Caco-2 (cell line): ENCODE data around the gene CNIH3. TPM values are rescaled to one million over a fixed set of nuclear protein-coding genes. Genes with fewer than 3 reads are reported as not detected.

Experiments used
- BruUV-seq: library from RNA; stranded (reverse); fragments of 400-500 nt; replicated peaks from 2 replicates; lab custom pipeline; 2021; lab: Mats Ljungman, UMichigan
- CTCF ChIA-PET: fragments of 300-600 bp; sonication (Branson Sonifier 250); formaldehyde crosslinking; loops from one replicate; lab custom pipeline; 2022; ENCODE audit warnings: antibody characterized with exemption; lab: Charles Lee
- POLR2A ChIA-PET: fragments of 300-600 bp; sonication (Branson Sonifier 250); formaldehyde crosslinking; loops from one replicate; lab custom pipeline; 2022; ENCODE audit warnings: antibody characterized with exemption; lab: Charles Lee
- DNase-seq, 2 experiments: peaks; one replicate each; pipeline versions ENCODE4 v3.0.0 to v3.0.0-alpha.2; 2020 to 2022
- H3K27me3 ChIP-seq: replicated peaks from 2 replicates; pipeline ENCODE4 v1.6.0; 2011; ENCODE audit warnings: low read length; ENCODE audit not compliant: control insufficient read depth, insufficient read depth
- H3K36me3 ChIP-seq: 2 replicates; pipeline ENCODE4 v1.5.1; 2011; ENCODE audit warnings: low read length; ENCODE audit not compliant: control insufficient read depth, insufficient read depth
- H3K4me1 ChIP-seq: fragments of 250-450 bp; sonication (Bioruptor Pico); 2 replicates; pipeline ENCODE4 v1.5.1; 2020; ENCODE audit warnings: mild to moderate bottlenecking
- H3K4me3 ChIP-seq: 2 replicates; pipeline ENCODE4 v1.5.1; 2011; ENCODE audit warnings: low read depth, mild to moderate bottlenecking, control low read depth, low read length
- H3K9me3 ChIP-seq: fragments of 250-450 bp; sonication (Bioruptor Pico); 2 replicates; pipeline ENCODE4 v1.5.1; 2020; ENCODE audit warnings: mild to moderate bottlenecking, moderate library complexity
- H3K27ac Mint-ChIP-seq: one replicate; pipeline ENCODE4 v1.8.0; 2022; ENCODE audit warnings: mixed read lengths; ENCODE audit not compliant: unreplicated experiment
- H3K27me3 Mint-ChIP-seq: one replicate; pipeline ENCODE4 v1.8.0; 2022; ENCODE audit warnings: mixed read lengths; ENCODE audit not compliant: insufficient read depth, unreplicated experiment
- H3K36me3 Mint-ChIP-seq: one replicate; pipeline ENCODE4 v1.8.0; 2022; ENCODE audit warnings: mild to moderate bottlenecking, mixed read lengths; ENCODE audit not compliant: insufficient read depth, unreplicated experiment
- H3K4me1 Mint-ChIP-seq: one replicate; pipeline ENCODE4 v1.8.0; 2022; ENCODE audit warnings: low read depth, mixed read lengths; ENCODE audit not compliant: unreplicated experiment
- H3K4me3 Mint-ChIP-seq: one replicate; pipeline ENCODE4 v1.8.0; 2022; ENCODE audit warnings: mild to moderate bottlenecking, moderate library complexity, mixed read lengths; ENCODE audit not compliant: unreplicated experiment
- H3K9me3 Mint-ChIP-seq: one replicate; pipeline ENCODE4 v1.8.0; 2022; ENCODE audit warnings: mixed read lengths; ENCODE audit not compliant: unreplicated experiment
- CTCF ChIP-seq, 2 experiments: fragments of 200-600 bp in 1 of 2; IDR thresholded peaks; 1 replicate in 1 of 2; 2 replicates in 1 of 2; pipeline versions ENCODE4 v1.5.1 to v1.8.0; 2011 to 2022; ENCODE audit warnings: antibody characterized with exemption in 1 of 2, control low read depth in 1 of 2, inconsistent platforms in 1 of 2, low read depth in 1 of 2, low read length in 1 of 2, mild to moderate bottlenecking in 1 of 2, moderate library complexity in 1 of 2; ENCODE audit not compliant: insufficient read depth in 1 of 2, severe bottlenecking in 1 of 2, unreplicated experiment in 1 of 2
- intact Hi-C: fragments of 100-400 bp; cut with micrococcal nuclease; formaldehyde crosslinking; loops from one replicate; pipeline ENCODE4 v1.10.0; 2022; ENCODE audit not compliant: unreplicated experiment
- total RNA-seq: library from RNA; stranded (reverse); gene quantifications from 2 replicates; pipeline ENCODE4 v1.2.3, GENCODE V29; 2022

Gene CNIH3
- total RNA-seq, 1 experiment from 2014 or later = 2.2 TPM

DNA sequence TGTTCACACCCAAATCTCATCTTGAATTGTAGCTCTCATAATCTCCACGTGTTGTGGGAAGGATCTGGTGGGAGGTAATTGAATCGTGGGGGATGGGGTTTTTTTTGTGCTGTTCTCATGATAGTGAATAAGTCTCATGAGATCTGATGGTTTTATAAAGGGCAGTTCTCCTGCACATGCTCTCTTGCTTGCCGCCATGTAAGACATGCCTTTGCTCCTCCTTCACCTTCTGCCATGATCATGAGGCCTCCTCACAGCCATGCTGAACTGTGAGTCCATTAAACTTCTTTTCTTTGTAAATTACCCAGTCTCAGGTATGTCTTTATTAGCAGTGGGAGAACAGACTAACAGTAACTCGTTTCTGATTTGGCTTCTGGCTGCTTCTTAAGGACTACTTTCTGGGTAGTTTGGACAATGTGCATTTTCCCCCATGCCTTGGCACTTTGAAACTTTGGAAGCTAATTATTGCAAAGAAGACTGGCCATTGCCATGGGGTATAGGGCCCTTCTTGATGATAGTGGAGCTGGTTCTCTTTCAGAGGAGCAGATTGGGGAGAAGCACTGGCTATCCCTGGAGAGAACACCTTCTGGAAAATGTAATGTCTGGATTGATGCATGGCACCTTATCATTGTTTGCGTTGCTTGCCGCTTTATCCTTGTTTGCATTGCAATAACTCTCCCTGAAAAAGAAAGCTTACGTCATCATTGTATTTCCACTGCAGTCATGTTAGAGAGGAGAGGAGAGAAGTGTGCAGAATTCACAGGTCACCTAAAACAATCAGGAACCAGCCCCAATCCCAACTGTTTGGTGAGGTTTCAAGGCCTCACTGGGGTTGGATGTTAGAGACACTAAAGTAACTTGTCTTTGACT lies 5.9 kb downstream of the CNIH3 start:
- POLR2A ChIA-PET = no interaction called here
- no peaks in the 10 kb centered on the region; the same call in none of the 2 replicates for H3K27me3 ChIP-seq
- BruUV-seq = no TSS peak
- H3K4me1 ChIP-seq = peaks cover 18% of the 10 kb centered on the region
- no peak for TF ChIP-seq CTCF (IDR thresholded peaks at IDR 0.05; ENCODE audit: insufficient read depth in 1 of 2, low read depth in 1 of 2, low read length in 1 of 2, severe bottlenecking in 1 of 2, unreplicated experiment in 1 of 2)
- no peak overlapping the region for H3K4me3 Mint-ChIP-seq
- CTCF ChIA-PET = interaction anchor here (1.4 kb wide), 1 partner anchor 301 kb away, joined by 4 read pairs; no protein-coding TSS in a partner anchor
- intact Hi-C loops = no loop called here
- H3K4me3 ChIP-seq = no peak overlapping the region
- H3K4me1 Mint-ChIP-seq = peaks cover 32% of the 10 kb centered on the region
- no peak overlapping the region for H3K27ac Mint-ChIP-seq
- H3K27me3 Mint-ChIP-seq = peaks cover 7% of the 10 kb centered on the region
- peak in 1 of 2 experiments; percentile 14 for DNase-seq
- H3K9me3 Mint-ChIP-seq = peaks cover 10% of the 10 kb centered on the region
- peaks cover under 1% of the 10 kb centered on the region; the same call in 1 of the 2 replicates for H3K9me3 ChIP-seq
- no peaks in the 10 kb centered on the region for H3K36me3 ChIP-seq
- H3K36me3 Mint-ChIP-seq = no peaks in the 10 kb centered on the region

- Mint-ChIP-seq H3K9me3 (peaks cover 10% of the 10 kb centered on the region), H3K36me3 (no peaks in the 10 kb centered on the region), H3K27me3 (peaks cover 3% of the 10 kb centered on the region), H3K27ac (peak overlapping the region; percentile 27), H3K4me3 (no peak overlapping the region), H3K4me1 (peaks cover 32% of the 10 kb centered on the region)
- intact Hi-C loops = no loop called here
- ChIA-PET POLR2A (no interaction called here), CTCF (interaction anchor here (1.4 kb wide), 1 partner anchor 300 kb away, joined by 4 read pairs; no protein-coding TSS in a partner anchor)
- no peaks in the 10 kb centered on the region for H3K9me3 ChIP-seq
- H3K27me3 ChIP-seq = no peaks in the 10 kb centered on the region; the same call in none of the 2 replicates
- no TSS peak for BruUV-seq
- H3K4me3 ChIP-seq = no peak overlapping the region
- TF ChIP-seq CTCF (IDR thresholded peaks at IDR 0.05; ENCODE audit: insufficient read depth in 1 of 2, low read depth in 1 of 2, low read length in 1 of 2, severe bottlenecking in 1 of 2, unreplicated experiment in 1 of 2) = no peak
- DNase-seq = no peak
- H3K4me1 ChIP-seq = peaks cover 18% of the 10 kb centered on the region
- no peaks in the 10 kb centered on the region for H3K36me3 ChIP-seq
Measured at GRCh38 chr1:224622831-224623230, 6.7 kb downstream of the CNIH3 start.

- Mint-ChIP-seq H3K27me3 (peaks cover under 1% of the 10 kb centered on the region), H3K36me3 (no peaks in the 10 kb centered on the region), H3K9me3 (peaks cover 10% of the 10 kb centered on the region), H3K4me1 (peaks cover 32% of the 10 kb centered on the region), H3K4me3 (no peak overlapping the region), H3K27ac (peak overlapping the region; percentile 27)
- no peak for DNase-seq
- ChIA-PET POLR2A (no interaction called here), CTCF (interaction anchor here (1.4 kb wide), 1 partner anchor 299 kb away, joined by 4 read pairs; no protein-coding TSS in a partner anchor)
- Histone ChIP-seq H3K36me3 (no peaks in the 10 kb centered on the region), H3K9me3 (no peaks in the 10 kb centered on the region), H3K4me3 (no peak overlapping the region), H3K27me3 (no peaks in the 10 kb centered on the region; the same call in 1 of the 2 replicates), H3K4me1 (peaks cover 18% of the 10 kb centered on the region)
- no TSS peak for BruUV-seq
- TF ChIP-seq CTCF (IDR thresholded peaks at IDR 0.05; ENCODE audit: insufficient read depth in 1 of 2, low read depth in 1 of 2, low read length in 1 of 2, severe bottlenecking in 1 of 2, unreplicated experiment in 1 of 2) = no peak
- intact Hi-C loops = no loop called here
Measured at GRCh38 chr1:224623310-224623714, 7.2 kb downstream of the CNIH3 start.
